Psoas muscle (tissue), 8 donors: ENCODE results near the gene SLC24A3. TPM values are rescaled to one million over a fixed set of nuclear protein-coding genes. Genes with fewer than 3 reads are reported as not detected.

Experiments
- ATAC-seq, 4 donors: fragments of 200-7000 bp; cut with Tn5 transposase; one replicate each; pipeline ENCODE4 v1.9.1; 2020; ENCODE audit warnings: moderate library complexity in 3 of 4, mild to moderate bottlenecking in 2 of 4
- DNase-seq, 2 donors: peaks; one replicate each; pipeline ENCODE4 v3.0.0-alpha.2; 2020
- H3K27ac ChIP-seq: fragments of 200-600 bp; one replicate; pipeline ENCODE4 v1.8.0; 2022
- H3K27me3 ChIP-seq, 3 donors: fragments of 200-600 bp in 1 of 3; one replicate each; pipeline versions ENCODE4 v1.6.1 to v1.8.0; 2013 to 2022; ENCODE audit warnings: low read length in 2 of 3, mild to moderate bottlenecking in 2 of 3, moderate library complexity in 1 of 3; ENCODE audit not compliant: insufficient read depth in 3 of 3
- H3K36me3 ChIP-seq, 2 donors: fragments of 200-600 bp in 1 of 2; one replicate each; pipeline versions ENCODE4 v1.6.1 to v1.8.0; 2013 to 2022; ENCODE audit warnings: low read depth in 1 of 2, mild to moderate bottlenecking in 1 of 2, moderate library complexity in 1 of 2; ENCODE audit not compliant: insufficient read depth in 1 of 2
- H3K4me1 ChIP-seq: fragments of 200-600 bp; one replicate; pipeline ENCODE4 v1.8.0; 2022
- H3K4me3 ChIP-seq: fragments of 200-600 bp; one replicate; pipeline ENCODE4 v1.8.0; 2022; ENCODE audit warnings: mild to moderate bottlenecking
- H3K9me3 ChIP-seq: fragments of 200-600 bp; one replicate; pipeline ENCODE4 v1.8.0; 2022
- CTCF ChIP-seq: fragments of 200-600 bp; IDR thresholded peaks from one replicate; pipeline ENCODE4 v1.8.0; 2022; ENCODE audit warnings: antibody characterized with exemption
- WGBS, 3 donors: extraction: QIAGEN DNeasy Blood & Tissue Kit; methylation state at CpG; one replicate each; pipeline versions ENCODE4 v1.1.6 to v1.1.7; 2013; 5-methylcytosine and 5-hydroxymethylcytosine counted together
- intact Hi-C, 2 donors: fragments of 100-400 bp; cut with DNase I; formaldehyde crosslinking; loops; one replicate each; pipeline versions ENCODE4 v1.11.0 to v1.14.2; 2022
- polyA plus RNA-seq, 3 donors: library from polyadenylated mRNA; stranded (reverse); fragments of 200-250 nt; gene quantifications; one replicate each; pipeline ENCODE4 v1.2.3, GENCODE V29; 2013
- total RNA-seq, 4 donors: library from RNA; stranded (reverse); fragmentation: NEBNext Ultra II Directional in 2 of 4; extraction: Animal tissue kit (Norgen Biotek cat#: 25700) in 2 of 4; gene quantifications; one replicate each; pipeline versions ENCODE4 v1.2.1 to v1.2.4, GENCODE V29; 2021 to 2023
- donor health status: healthy with polysubstance abuse.
- donor health status: DM: no; HTN: no; CAD: no; lungs with moderate emphysema.
- donor health status: Bipolar disorder and iron deficiency.
- donor health status: healthy.
- donor health status: DM: yes; HTN: yes; CAD: no.
- donor health status: DM: no; HTN: no; CAD: no.
- donor health status: DM: no; HTN: no; CAD: no.
- donor health status: DM: yes; HTN: yes; CAD: no.

Gene SLC24A3
- total and polyA plus RNA-seq, 7 donors: 3.0 to 24.4 (median 8.2) TPM

- ATAC-seq: no peak
- Histone ChIP-seq H3K4me1 (peaks cover 7% of the 10 kb centered on the region), H3K36me3 (no peaks in the 10 kb centered on the region), H3K4me3 (no peak overlapping the region), H3K27ac (no peak overlapping the region), H3K9me3 (no peaks in the 10 kb centered on the region), H3K27me3 (no peaks in the 10 kb centered on the region)
- intact Hi-C loops: no loop called here
- no peak for DNase-seq
- 90 to 96% (median 90%) methylated on average over 8 of the region's 8 CpGs for WGBS, 3 donors
- TF ChIP-seq CTCF: no peak
Observed at GRCh38 chr20:19244291-19244690, 31.8 kb downstream of the SLC24A3 start.

- Histone ChIP-seq H3K4me1 (no peaks in the 10 kb centered on the region), H3K4me3 (no peak overlapping the region), H3K36me3 (no peaks in the 10 kb centered on the region), H3K9me3 (no peaks in the 10 kb centered on the region), H3K27me3 (no peaks in the 10 kb centered on the region), H3K27ac (no peak overlapping the region)
- intact Hi-C loops: no loop called here
- 66 to 84% (median 67%) methylated on average over 6 of the region's 6 CpGs for WGBS, 3 donors
- no peak for DNase-seq
- TF ChIP-seq CTCF: no peak
- peak in 1 of 4 donors; percentile 34 for ATAC-seq
Observed at GRCh38 chr20:19249106-19249879, 36.9 kb downstream of the SLC24A3 start.

GRCh38 chr20:19250346-19250745 lies 37.9 kb downstream of the SLC24A3 start:
- no peak for TF ChIP-seq CTCF
- H3K27ac ChIP-seq: no peak overlapping the region
- ATAC-seq (no peak), DNase-seq (no peak)
- intact Hi-C loops: no loop called here
- no peaks in the 10 kb centered on the region for H3K27me3 ChIP-seq
- H3K4me1 ChIP-seq: no peaks in the 10 kb centered on the region
- H3K9me3 ChIP-seq: no peaks in the 10 kb centered on the region
- H3K36me3 ChIP-seq: no peaks in the 10 kb centered on the region
- no peak overlapping the region for H3K4me3 ChIP-seq

GRCh38 chr20:19251506-19251905 lies 39.1 kb downstream of the SLC24A3 start:
- H3K27ac ChIP-seq: no peak overlapping the region
- ATAC-seq (no peak), DNase-seq (no peak)
- no peaks in the 10 kb centered on the region for H3K27me3 ChIP-seq
- TF ChIP-seq CTCF: no peak
- 81 to 94% (median 91%) methylated on average over 4 of the region's 4 CpGs for WGBS, 3 donors
- H3K9me3 ChIP-seq: no peaks in the 10 kb centered on the region
- no peak overlapping the region for H3K4me3 ChIP-seq
- H3K4me1 ChIP-seq: peaks cover 5% of the 10 kb centered on the region
- no peaks in the 10 kb centered on the region for H3K36me3 ChIP-seq
- intact Hi-C loops: no loop called here

- no peak overlapping the region for H3K27ac ChIP-seq
- no peak overlapping the region for H3K4me3 ChIP-seq
- no peak for TF ChIP-seq CTCF
- H3K36me3 ChIP-seq: no peaks in the 10 kb centered on the region
- H3K27me3 ChIP-seq: no peaks in the 10 kb centered on the region
- 74 to 82% (median 74%) methylated on average over 3 of the region's 3 CpGs for WGBS, 3 donors
- no peaks in the 10 kb centered on the region for H3K9me3 ChIP-seq
- DNase-seq (no peak), ATAC-seq (no peak)
- intact Hi-C loops: no loop called here
- H3K4me1 ChIP-seq: peaks cover 10% of the 10 kb centered on the region
Observed at GRCh38 chr20:19251958-19252357, 39.5 kb downstream of the SLC24A3 start.
